Neural cell (in vitro differentiated cells): ENCODE measurements around the gene WDR20.

Experiments
- EP300 ChIP-seq: fragments of 450-650 bp; conservative IDR thresholded peaks from 2 replicates; pipeline ENCODE4 v1.6.1; 2014; ENCODE audit warnings: antibody characterized with exemption, mild to moderate bottlenecking, moderate library complexity; ENCODE audit not compliant: poor library complexity, severe bottlenecking
- EZH2 ChIP-seq: fragments of 200-600, 300-800 bp; shearing (Covaris generic), sonication (generic); IDR thresholded peaks from 2 replicates; pipeline ENCODE4 v1.6.1; 2014; ENCODE audit warnings: antibody characterized with exemption, low read length, borderline replicate concordance, mild to moderate bottlenecking; ENCODE audit not compliant: insufficient read depth, poor library complexity, severe bottlenecking
- MXI1 ChIP-seq: fragments of 450-650 bp; conservative IDR thresholded peaks from 2 replicates; pipeline ENCODE4 v1.6.1; 2014; ENCODE audit warnings: antibody characterized with exemption, mild to moderate bottlenecking; ENCODE audit not compliant: poor library complexity, severe bottlenecking
- POLR2AphosphoS5 ChIP-seq: IDR thresholded peaks from 2 replicates; pipeline ENCODE4 v1.6.1; 2012
- RAD21 ChIP-seq: fragments of 450-650 bp; conservative IDR thresholded peaks from 2 replicates; pipeline ENCODE4 v1.6.1; 2014; ENCODE audit warnings: antibody characterized with exemption, mild to moderate bottlenecking, moderate library complexity
- SMC3 ChIP-seq: fragments of 450-650 bp; conservative IDR thresholded peaks from 2 replicates; pipeline ENCODE4 v1.6.1; 2014; ENCODE audit warnings: antibody characterized with exemption, mild to moderate bottlenecking, moderate library complexity; ENCODE audit not compliant: poor library complexity
- TAF1 ChIP-seq: IDR thresholded peaks from 2 replicates; pipeline ENCODE4 v1.6.1; 2012; ENCODE audit warnings: low read depth
- TF ChIP-seq, protein P1 (sequence below): fragments of 450-650 bp; IDR thresholded peaks from 2 replicates; pipeline ENCODE4 v1.5.1; 2014; ENCODE audit warnings: antibody characterized with exemption, mild to moderate bottlenecking, moderate library complexity; ENCODE audit not compliant: poor library complexity, severe bottlenecking
- TF ChIP-seq, protein P2 (sequence below): IDR thresholded peaks from 2 replicates; pipeline ENCODE4 v1.6.1; 2012; ENCODE audit warnings: borderline replicate concordance

DNA sequence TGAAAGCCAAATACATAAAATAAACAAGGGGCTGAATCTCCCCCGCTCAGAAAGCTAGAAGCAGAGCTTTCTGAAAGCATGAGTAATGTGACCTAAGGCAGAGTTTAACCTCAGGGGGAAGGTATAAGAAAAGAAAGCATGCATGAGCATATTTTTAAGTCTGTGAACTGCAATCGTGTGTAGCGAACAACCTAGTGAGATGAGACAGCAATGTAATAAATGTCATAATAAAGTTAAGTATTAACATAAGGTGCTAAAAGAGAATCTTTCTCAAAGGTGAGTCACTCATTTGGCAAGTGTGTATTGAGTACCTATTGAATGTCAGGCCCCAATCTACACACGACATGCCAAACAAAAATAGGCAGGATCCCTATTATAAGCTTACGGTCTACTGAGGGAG lies 14.2 kb upstream of the WDR20 start:
- TF ChIP-seq SMC3, result no peak
- TF ChIP-seq, protein P1, sequence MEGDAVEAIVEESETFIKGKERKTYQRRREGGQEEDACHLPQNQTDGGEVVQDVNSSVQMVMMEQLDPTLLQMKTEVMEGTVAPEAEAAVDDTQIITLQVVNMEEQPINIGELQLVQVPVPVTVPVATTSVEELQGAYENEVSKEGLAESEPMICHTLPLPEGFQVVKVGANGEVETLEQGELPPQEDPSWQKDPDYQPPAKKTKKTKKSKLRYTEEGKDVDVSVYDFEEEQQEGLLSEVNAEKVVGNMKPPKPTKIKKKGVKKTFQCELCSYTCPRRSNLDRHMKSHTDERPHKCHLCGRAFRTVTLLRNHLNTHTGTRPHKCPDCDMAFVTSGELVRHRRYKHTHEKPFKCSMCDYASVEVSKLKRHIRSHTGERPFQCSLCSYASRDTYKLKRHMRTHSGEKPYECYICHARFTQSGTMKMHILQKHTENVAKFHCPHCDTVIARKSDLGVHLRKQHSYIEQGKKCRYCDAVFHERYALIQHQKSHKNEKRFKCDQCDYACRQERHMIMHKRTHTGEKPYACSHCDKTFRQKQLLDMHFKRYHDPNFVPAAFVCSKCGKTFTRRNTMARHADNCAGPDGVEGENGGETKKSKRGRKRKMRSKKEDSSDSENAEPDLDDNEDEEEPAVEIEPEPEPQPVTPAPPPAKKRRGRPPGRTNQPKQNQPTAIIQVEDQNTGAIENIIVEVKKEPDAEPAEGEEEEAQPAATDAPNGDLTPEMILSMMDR, result no peak
- TF ChIP-seq EP300, result no peak
- no peak for TF ChIP-seq POLR2AphosphoS5
- TF ChIP-seq TAF1, result no peak
- TF ChIP-seq EZH2, result no peak
- no peak for TF ChIP-seq MXI1
- TF ChIP-seq RAD21, result no peak
- TF ChIP-seq, protein P2, sequence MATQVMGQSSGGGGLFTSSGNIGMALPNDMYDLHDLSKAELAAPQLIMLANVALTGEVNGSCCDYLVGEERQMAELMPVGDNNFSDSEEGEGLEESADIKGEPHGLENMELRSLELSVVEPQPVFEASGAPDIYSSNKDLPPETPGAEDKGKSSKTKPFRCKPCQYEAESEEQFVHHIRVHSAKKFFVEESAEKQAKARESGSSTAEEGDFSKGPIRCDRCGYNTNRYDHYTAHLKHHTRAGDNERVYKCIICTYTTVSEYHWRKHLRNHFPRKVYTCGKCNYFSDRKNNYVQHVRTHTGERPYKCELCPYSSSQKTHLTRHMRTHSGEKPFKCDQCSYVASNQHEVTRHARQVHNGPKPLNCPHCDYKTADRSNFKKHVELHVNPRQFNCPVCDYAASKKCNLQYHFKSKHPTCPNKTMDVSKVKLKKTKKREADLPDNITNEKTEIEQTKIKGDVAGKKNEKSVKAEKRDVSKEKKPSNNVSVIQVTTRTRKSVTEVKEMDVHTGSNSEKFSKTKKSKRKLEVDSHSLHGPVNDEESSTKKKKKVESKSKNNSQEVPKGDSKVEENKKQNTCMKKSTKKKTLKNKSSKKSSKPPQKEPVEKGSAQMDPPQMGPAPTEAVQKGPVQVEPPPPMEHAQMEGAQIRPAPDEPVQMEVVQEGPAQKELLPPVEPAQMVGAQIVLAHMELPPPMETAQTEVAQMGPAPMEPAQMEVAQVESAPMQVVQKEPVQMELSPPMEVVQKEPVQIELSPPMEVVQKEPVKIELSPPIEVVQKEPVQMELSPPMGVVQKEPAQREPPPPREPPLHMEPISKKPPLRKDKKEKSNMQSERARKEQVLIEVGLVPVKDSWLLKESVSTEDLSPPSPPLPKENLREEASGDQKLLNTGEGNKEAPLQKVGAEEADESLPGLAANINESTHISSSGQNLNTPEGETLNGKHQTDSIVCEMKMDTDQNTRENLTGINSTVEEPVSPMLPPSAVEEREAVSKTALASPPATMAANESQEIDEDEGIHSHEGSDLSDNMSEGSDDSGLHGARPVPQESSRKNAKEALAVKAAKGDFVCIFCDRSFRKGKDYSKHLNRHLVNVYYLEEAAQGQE, result no peak
